NOMO-1 treated with DMSO at 0.1 percent for 48 hours (cell line): ENCODE measurements around the gene STAC.
"Not testable (repeated sequence)": the region's sequence is repeated elsewhere in the genome, so short reads cannot be mapped to it uniquely, and the experiment has no call there.

Source experiments
- DNase-seq: peaks from one replicate; lab custom pipeline; 2025; ENCODE audit not compliant: unreplicated experiment; lab: John Stamatoyannopoulos, UW

Gene STAC

DNA sequence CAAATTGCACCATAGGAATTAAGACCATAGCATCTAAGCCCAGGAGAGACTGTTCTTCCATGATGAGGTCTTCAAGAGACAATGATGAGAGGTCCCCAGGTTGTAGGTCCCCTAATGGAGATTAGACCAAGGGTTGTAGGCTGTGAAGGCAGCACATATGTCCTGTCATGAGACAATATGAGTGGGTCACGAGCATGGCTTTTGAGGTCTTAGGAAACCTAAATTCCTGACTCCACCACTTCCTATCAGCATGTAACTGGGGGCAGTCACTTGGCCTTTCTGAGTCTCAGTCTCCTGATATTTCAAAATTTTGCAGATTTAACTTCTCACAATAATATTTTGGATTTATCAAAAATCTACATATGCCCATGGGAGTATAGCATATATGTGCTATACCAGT is 31.3 kb downstream of the STAC start:
- no peak for DNase-seq

DNA sequence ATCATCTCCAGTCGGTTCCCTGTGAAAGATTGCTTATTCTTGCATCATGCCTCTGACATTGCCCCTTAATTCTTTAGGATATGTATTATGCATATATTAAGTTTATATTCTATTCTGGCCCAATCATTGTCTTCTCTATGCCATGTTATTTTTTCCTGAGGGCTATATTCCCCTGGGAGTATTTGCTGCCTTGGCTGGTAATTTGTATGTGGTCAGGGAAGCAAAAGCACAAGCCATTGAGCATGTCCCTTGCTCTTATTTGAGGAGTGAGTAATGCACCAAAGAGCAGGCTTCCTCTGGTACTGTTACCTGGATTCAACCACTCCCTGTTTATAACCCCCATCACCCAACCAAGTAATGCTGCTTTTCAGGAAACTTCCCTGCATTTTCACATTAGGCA is 36.3 kb downstream of the STAC start:
- DNase-seq = no peak

DNA sequence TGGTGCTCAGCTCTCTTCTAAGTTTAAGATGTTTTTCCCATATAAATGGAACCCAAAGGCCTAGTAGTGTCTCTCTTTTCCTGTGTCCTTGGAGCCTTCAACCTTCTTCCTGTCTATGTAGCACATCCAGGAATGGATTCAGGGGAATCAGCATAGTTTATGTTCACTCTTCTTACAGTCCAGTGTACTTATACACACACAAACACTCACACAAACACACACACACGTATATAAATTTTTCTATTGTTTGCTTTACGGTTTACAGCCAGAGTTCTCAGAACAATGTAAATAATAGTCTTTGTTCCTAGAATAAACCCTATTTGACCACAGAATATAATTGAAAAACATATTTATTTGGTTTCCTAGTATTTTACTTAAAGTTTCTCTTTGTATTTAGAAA is 36.9 kb downstream of the STAC start:
- no peak for DNase-seq

DNA sequence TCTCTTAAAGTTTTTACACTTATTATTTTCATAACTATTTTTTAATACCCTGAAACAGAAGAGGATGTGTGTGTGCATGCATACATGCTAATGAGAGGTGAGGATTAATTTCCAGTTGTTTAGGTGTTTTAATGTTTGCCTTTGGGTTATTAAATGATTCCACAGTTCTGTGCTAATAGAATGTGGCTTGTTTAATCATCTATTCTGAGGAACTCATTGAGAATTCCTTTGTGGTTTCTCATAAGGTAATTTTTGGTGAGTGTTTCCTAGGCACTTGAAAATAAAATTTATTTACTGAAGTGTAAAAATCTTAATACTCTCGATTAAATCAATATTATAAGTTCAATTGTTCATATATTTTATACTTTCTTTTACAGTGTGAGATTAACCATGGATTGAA is 38.0 kb downstream of the STAC start:
- DNase-seq = no peak

DNA sequence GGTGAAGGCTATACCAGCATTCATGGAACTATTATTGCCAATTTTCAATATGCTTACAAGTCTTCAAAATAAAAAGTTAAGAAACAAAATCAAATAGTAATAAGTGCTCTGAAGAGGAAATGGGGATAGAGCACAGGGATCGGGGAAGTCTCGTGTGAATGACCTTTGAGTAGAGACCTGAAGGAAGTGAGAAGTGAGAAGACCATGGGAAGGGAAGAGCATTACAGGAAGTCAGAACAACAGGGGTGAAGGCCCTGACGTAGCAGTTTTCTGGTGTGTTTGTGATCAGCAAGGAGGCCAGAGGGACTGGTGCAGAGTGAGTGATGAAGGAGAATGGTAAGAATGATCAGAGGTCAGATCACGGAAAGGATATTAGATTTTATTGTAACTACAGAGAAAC is 48.1 kb downstream of the STAC start:
- DNase-seq = no peak

DNA sequence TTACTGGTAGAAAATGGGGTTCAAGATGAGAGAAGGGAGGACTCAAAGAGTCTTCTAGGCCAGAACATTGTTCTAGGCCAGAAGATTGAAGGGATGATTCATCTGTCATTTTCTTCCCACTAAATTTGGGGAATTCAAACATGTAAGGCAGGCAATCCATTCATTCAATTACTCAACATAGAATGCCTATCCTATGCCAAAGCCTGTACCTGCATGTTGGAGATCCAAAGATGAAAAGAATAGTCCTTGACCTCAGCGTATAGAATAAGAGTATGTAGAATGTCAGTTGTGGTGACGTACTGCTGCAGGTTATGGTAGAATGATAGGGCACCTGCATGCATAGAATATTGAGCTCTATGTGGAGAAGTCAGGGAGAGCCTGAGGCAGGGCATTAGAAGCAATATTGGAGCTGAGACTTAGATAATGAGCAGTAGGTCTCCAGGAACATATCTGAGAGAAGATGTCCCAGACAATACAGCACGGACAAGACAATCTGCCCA is 49.7 kb downstream of the STAC start:
- DNase-seq = no peak

DNA sequence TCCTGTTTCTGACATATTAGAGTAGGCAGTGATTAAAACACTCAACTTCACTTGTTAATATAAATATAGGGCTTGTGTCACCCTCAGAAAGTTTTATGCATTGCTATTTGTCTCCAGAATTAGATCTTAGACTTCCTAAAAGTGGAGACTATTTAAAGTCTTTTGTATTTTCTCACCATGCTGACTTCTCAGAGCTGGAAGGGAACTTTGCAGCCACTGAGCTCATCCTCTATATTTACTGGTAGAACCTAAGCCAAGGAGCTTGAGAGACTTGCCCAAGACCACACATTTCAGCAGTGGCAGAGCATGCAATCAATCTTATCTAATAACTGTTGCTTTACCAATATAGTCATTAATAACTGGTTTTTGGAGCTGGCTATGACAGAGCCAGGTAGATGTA is 53.2 kb downstream of the STAC start:
- no peak for DNase-seq

DNA sequence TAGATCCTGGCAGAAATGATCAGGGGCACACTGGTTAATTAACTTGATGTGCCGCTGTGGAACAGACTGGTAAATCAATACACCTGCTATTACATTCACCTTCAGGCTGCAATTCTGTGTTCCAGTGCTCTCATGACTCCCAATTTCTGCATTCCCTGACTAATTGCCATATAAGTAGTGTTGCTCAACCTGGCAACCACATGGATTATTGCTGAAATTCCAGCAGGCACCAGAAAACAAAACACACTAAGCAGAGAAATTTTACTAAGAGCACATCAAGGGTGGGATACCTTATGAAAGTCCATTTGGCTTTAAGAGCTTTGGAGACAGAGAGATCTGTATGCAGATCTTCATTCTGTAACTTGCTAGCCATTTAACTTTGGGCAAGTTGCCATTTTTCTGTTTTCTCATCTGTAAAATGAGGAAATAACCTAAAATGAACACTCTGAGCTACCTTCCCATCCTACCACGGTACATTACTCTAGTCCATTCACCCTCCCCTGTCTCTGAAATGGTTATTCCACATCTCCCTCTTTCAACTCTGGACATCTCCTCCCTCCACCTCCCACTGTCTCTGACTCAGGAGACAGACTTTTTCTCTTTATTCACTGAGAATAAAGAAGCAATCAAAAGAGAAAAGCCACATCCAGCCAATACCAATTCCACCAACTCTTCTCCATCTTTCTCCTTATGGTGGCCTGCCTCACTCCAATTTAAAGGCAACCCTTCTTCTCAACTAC is 54.6 kb downstream of the STAC start:
- no peak for DNase-seq

DNA sequence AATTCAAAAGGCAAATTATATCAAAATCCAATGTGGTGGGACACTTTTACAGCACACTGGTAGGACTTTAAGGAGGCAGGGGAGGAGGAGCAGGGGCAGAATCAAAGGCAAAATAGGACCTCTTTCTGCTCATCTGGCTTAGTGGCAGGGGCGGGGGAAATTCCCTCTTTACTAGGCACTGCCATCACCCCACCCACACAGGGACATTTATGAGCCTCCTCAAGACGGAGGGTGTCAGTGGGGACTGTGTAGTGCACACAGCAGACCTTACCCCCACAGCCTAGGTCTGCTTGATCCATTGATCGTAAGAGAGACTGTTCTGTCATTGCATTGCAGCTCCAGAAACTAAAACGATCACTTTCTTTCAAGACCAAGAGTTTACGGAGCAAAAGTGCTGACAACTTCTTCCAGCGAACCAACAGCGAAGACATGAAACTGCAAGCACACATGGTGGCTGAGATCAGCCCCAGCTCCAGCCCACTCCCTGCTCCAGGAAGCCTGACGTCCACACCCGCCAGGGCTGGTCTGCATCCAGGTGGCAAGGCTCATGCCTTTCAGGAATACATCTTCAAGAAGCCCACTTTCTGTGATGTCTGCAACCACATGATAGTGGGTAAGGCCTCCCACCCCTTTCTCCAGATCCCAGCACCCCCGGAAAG is 62.9 kb downstream of the STAC start:
- no peak for DNase-seq

DNA sequence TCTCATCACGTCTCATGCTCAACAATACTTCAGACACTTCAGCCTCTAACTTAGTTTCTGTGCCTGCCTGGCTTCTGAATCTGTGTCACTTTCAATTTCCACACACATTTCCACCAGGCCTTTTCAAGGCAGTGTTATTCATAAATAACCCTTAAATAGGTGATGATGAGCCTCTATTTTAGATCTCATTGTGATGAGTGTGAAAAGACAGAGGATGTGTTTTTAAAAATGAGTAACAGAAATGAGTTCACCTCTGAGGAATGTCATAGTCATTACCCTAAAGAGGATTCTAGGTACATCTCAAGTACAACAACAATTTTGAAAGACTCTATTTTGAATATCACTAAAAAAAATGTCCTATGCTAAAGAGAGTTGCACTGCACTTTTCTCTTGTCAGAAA is 64.6 kb downstream of the STAC start:
- DNase-seq = no peak

DNA sequence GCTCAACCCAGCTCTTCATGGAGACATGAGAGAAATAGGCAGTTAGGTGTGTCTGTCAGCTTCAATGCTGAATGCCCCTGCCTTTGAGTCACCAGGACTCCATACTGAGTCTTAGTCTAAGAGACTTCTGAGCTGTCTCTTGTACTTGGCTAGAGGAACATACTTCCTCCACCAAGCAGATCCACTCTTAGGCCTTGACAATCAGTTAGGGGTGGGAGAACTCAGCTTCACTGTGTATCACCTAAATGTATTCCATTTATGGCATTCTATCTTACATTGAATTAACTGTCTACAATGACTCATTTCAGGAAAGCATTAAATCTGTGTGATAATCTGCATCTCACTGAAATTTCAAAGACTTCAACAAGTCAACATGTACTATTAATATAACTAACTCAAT is 66.0 kb downstream of the STAC start:
- no peak for DNase-seq

DNA sequence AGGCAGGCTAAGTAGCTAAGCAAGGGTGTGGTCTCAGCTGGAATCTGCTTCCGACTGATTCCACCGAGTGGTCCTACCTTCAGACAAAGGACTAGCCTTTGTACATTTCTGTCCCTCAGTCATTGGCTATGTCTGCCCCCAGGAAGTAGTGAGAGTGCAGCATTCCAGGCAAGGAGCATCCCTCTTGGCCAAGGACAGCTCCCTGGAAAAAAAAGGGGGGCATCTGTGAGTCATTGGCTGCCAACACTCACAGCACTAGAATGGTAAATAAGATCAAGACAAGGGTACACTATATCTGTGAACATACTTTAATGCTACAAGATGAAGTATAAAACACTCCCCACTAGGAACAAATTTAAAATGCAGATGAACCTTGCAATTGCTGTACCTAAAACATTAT is 66.8 kb downstream of the STAC start:
- no peak for DNase-seq

DNA sequence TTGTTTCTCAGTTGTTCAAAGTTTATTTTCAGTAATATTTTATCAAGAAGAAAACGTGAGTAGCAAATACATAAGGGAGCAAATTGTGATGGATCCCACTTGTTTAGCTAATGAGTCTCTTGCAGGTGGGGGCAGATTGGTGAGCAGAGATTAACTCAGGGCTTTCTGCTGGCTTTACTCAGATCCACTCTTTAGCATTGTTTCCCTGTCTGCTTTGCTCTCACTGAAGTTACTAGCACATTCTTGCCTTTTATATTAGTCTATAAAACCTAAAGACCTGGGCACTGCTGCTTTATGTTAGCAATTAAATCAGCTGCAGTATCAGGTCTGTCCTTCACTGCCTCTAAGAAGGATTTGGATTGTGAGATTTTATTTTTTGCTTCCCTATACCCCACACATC is 71.5 kb downstream of the STAC start:
- DNase-seq = no peak

DNA sequence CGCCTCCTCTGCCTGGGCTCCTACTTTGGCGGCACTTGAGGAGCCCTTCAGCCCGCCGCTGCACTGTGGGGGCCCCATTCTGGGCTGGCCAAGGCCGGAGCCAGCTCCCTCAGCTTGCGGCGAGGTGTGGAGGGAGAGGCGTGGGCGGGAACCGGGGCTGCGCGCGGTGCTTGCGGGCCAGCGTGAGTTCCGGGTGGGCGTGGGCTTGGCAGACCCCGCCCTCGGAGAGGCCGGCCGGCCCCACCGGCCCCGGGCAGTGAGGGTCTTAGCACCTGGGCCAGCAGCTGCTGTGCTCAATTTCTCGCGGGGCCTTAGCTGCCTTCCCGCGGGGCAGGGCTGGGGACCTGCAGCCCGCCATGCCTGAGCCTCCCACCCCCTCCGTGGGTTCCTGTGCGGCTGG is 72.9 kb downstream of the STAC start:
- not testable (repeated sequence) for DNase-seq

DNA sequence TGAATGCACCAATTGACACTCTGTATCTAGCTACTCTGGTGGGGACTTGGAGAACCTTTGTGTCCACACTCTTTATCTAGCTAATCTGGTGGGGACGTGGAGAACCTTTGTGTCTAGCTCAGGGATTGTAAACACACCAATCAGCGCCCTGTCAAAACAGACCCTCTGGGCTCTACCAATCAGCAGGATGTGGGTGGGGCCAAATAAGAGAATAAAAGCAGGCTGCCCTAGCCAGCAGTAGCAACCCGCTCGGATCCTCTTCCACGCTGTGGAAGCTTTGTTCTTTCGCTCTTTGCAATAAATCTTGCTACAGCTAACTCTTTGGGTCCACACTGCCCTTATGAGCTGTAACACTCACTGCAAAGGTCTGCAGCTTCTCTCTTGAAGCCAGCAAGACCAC is 73.6 kb downstream of the STAC start:
- peak; percentile 5 for DNase-seq

DNA sequence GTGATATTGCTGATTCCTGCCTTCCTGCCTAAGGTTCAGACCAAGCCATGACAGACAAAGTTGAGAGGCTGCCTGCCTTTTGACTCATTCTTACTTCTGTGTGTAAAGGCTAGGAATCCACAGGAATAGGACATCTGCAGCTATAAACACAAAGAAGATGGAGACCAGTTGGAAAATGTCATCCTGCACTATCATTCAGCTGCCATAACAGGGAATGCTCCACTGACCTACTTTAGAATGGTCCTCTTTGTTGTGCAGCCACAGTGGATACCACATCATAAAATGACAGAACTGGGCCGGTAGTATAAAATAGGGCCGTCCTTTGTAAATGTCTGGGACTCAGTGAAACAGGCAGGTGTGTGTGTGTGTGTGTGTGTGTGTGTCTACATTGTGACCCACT is 75.1 kb downstream of the STAC start:
- DNase-seq = no peak

DNA sequence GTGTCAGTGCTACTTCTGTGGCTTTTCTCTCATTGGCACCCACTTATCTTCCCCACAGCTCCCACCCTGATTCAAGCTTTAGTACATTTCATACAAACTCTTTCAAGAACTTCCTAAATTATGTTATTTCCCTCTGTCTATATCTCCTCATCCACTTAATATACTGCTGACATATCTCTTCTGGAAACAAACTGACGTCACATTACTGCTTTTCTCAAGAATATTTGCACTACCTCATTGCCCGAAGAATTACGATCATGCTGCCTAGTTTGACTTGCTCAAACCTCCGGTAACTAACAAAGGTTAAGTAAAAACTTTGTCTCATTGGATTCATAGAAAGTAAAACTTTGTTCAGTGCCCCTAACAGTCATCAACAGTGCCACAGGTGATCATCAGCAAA is 76.5 kb downstream of the STAC start:
- no peak for DNase-seq

DNA sequence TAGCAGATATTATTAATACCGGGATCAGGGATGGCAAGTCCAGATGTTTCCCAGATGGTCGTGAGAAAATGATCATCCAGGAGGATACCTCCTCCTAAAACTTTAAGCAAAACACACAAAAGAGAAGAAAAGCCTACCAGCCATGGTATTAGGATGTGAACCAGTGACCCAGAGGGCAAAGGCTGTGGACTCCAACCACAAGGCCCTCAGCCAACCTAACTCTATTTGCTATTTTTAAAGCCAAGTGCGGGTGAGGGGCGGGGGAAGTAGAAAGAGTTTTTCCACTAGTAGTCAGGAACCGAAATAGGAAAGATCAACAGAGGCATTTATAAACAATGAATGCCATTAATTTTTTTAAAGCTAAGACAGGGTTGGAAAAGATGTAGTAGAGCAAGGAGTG is 77.4 kb downstream of the STAC start:
- DNase-seq = no peak

DNA sequence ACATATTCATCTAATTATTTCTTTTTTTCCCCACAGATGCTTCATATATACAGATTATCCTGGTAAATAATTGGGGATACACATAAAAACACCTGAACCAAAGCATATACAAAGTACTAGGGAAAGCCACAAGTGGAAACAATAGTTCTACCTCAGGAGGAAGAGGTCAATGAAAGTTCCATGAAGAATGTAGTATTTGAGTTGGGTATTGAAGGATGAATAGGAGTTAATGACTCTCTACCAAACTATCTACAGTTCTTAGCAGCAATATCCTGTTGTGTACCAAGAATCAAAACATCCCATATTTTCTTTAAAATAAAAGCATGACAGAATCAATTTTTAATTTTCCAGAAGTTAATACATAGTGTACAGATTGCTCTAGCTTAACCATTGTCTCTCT is 78.9 kb downstream of the STAC start:
- no peak for DNase-seq

DNA sequence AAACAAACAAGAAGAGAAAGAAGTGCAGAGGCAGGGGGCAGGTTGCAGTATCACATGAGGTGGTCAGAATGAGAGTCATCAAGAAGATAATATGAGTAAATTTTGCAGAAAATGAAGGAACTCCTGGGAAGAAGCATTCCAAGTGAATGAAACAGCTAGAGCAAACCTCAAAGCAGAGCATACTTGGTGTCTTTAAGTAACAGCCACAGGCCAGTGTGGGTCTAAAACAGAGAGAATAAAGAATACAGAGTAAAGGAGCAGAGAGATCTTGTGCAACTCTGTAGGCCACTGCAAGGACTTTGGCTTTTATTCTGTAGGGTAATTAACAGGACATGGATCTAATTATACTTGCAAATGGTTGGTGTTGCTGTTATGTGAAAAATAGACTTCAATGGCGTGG is 81.3 kb downstream of the STAC start:
- DNase-seq = no peak

DNA sequence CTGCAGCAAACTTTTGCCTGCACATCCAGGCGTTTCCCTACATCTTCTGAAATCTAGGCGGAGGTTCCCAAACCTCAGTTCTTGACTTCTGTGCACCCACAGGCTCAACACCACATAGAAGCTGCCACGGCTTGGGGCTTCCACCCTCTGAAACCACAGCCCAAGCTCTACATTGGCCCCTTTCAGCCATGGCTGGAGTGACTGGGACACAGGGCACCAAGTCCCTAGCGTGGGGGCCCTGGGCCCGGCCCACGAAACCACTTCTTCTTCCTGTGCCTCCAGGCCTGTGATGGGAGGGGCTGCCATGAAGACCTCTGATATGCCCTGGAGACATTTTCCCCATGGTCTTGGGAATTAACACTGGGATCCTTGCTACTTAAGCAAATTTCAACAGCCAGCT is 91.7 kb downstream of the STAC start:
- not testable (repeated sequence) for DNase-seq

DNA sequence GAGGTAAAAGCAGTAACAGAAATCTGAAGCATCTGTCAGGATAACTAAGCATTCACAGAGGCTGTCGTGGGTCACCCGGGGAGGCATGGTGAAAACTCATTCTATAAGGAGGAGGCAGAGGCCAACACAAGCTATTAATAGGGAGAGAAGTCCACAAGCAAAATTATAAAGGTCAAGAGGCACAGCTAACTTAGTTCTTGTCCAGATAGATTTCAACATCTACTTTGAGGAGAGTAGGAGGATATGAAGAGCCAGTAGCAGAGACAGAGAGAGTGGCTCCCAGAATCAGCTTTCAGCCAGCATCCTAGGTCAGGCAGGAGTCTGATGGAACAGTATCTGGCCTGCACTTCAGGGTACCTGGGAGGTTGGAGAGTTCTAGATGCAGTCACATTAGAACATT is 95.3 kb downstream of the STAC start:
- no peak for DNase-seq
